ENCODE data around the gene ADCY10. TPM values are rescaled to one million over a fixed set of nuclear protein-coding genes. Genes with fewer than 3 reads are reported as not detected.

The ADCY10 gene
- total RNA-seq, 4 donors from 2014 or later: 0.22 to 0.57 (median 0.41) TPM

- TF ChIP-seq, protein P1, sequence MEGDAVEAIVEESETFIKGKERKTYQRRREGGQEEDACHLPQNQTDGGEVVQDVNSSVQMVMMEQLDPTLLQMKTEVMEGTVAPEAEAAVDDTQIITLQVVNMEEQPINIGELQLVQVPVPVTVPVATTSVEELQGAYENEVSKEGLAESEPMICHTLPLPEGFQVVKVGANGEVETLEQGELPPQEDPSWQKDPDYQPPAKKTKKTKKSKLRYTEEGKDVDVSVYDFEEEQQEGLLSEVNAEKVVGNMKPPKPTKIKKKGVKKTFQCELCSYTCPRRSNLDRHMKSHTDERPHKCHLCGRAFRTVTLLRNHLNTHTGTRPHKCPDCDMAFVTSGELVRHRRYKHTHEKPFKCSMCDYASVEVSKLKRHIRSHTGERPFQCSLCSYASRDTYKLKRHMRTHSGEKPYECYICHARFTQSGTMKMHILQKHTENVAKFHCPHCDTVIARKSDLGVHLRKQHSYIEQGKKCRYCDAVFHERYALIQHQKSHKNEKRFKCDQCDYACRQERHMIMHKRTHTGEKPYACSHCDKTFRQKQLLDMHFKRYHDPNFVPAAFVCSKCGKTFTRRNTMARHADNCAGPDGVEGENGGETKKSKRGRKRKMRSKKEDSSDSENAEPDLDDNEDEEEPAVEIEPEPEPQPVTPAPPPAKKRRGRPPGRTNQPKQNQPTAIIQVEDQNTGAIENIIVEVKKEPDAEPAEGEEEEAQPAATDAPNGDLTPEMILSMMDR (IDR thresholded peaks at IDR 0.05; ENCODE audit: low read depth): no peak
These were observed 21.5 kb upstream of the ADCY10 start for GRCh38 chr1:167935216-167936067.

GRCh38 chr1:167934426-167935215 is 20.7 kb upstream of the ADCY10 start:
- TF ChIP-seq, protein P1 (IDR thresholded peaks at IDR 0.05; ENCODE audit: low read depth): no peak

DNA sequence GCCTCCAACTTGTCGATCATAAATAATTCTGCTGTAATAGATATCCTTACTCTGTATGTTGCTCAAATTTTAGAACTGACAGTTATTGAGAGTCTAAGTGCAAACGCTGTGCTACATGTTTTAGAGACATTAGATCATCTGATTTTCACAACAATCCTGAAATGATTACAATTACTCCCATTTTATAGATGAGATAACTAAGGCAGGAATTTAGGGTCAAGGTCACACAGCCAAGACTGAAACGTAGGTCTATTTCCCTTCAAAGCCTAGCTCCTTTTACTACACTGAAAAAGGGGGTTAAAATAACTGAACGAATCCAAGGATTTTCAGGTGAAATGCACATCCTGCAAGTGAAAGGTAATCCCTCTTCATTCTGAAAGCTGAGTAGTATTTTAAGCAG is 19.9 kb upstream of the ADCY10 start:
- TF ChIP-seq, protein P1 (IDR thresholded peaks at IDR 0.05; ENCODE audit: low read depth): no peak

- TF ChIP-seq, protein P1 (IDR thresholded peaks at IDR 0.05; ENCODE audit: low read depth): no peak
These were observed 15.8 kb upstream of the ADCY10 start for GRCh38 chr1:167929725-167930124.

DNA sequence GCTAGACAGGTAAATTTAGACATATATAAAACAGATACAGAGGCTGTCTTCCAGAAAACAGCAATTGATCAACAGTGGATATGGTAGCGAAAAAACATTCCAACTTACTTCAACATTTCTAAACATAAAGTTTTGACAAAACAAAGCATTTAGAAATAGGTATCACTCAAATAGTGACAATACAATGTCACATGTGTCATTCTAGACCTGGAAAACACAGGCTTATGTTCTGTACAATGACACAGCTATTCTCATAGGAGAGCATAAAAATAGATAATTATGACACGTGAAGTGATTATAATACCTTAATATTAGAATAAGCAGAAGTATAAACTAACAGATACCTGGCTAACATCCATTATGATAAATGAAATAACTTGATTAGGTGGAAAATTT is 14.5 kb upstream of the ADCY10 start:
- TF ChIP-seq, protein P1 (IDR thresholded peaks at IDR 0.05; ENCODE audit: low read depth): no peak

DNA sequence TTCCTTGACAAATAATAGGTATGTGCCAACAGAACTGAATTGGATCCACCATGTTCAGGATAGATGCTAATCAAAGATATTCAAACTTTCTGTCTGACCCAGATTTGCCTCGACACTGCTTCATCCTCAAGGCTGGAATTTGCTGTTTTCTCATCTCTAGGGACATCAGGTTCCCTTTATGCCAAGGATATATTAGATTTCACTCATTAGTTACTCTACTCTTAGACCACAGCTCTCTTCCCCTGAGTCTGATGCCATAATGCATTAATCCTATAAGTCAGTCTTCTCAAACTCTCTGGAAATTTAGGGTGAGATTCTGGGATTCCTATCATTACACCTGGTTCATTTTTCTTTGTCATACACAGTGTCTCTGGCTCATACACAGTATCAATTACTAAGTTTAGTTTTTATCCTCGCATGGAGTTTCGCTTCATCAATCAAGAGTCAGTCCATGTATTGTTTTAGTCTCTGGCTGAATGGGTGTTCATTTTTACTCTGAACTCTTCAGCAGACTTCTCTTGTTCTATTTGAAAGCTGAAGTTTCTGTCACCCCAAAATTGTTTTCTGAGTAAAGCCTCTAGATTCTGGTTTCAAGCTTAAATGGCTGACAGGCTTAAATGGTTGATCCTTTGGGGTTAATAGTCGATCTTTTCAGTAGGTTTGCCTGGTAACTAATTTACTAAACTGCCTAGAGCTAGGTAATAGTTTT is 13.3 kb upstream of the ADCY10 start:
- TF ChIP-seq, protein P1 (IDR thresholded peaks at IDR 0.05; ENCODE audit: low read depth): no peak
